Erythroblast (primary cell): ENCODE data around the gene NPR3.

Experiments used
- DNase-seq, 2 experiments: peaks; one replicate each; lab custom pipeline; 2025; lab: John Stamatoyannopoulos, UW
- GATA1 ChIP-seq: IDR thresholded peaks from 2 replicates; pipeline ENCODE4 v1.6.1; 2011; ENCODE audit warnings: low read depth, mild to moderate bottlenecking, control low read depth, low read length, moderate library complexity
- POLR2A ChIP-seq: IDR thresholded peaks from 2 replicates; pipeline ENCODE4 v1.6.1; 2011; ENCODE audit warnings: mild to moderate bottlenecking, low read length

Gene NPR3

DNA sequence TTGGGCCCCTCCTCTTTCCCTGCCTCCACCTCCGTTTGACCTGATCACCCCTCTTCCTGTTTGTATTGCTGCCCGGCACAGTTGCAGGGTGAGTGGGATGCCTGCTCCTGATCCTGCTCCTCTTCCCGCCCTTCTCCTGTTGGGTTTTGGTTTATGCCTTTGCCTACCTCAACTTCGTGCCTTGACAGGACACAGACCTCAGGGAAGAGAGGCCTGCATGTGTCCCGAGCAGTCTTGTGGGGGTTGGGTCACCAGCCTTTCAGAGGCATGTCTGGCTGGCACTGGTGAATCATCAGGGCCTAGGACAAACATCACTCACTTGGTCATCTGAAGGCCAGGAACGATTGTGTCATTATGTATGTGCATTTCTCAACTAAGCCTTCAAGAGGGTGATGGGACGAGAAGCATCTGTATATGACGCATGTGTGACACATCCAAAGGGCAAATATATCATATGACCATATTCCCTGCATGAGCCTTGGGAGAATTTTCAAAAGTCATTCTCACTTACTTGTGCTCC, 56.9 kb downstream of the NPR3 start:
- TF ChIP-seq POLR2A (no peak), GATA1 (no peak)
- DNase-seq, result no peak

DNA sequence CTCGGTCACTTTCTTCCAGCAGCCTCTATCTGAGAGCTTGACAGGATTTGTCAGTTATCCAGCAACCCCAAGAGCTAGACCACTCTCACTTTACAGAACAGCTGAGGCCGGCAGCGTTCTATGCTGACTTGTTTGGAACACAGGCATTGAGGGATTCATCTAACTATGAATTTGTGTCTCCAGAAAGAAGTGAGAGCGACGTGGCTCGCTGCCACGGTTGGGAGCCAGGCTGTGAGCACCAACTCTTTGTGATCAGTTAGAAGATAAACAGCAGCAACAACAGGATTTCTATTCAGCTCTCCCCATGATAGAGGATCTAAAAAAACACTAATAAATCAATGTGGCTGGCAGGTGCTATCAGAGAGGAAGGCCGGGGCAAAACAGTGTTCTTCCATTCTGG, 58.6 kb downstream of the NPR3 start:
- TF ChIP-seq POLR2A (no peak), GATA1 (no peak)

DNA sequence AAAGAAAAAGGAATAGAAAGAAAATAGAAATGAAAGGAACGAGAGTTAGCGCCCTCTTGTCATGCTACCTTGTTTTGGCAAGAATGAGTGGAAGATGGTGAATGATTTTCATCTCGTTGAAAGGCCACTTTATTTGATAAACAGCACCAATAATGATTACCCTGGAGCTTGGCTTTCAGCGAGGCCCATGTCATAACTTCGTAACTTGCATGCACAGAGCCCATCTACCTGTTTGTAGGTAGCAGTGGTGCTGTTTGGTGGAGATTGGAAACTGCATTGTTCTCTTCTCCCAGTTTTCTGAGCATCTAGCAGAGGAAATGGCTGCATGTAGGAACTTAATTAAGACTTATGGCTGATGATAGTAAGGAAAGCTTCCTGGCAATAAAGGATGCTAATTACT, 59.3 kb downstream of the NPR3 start:
- TF ChIP-seq GATA1, result no peak
- no peak for TF ChIP-seq POLR2A
- DNase-seq, result no peak

More for the DNA sequence above, 58.6 kb downstream of the NPR3 start:
- no peak for DNase-seq

DNA sequence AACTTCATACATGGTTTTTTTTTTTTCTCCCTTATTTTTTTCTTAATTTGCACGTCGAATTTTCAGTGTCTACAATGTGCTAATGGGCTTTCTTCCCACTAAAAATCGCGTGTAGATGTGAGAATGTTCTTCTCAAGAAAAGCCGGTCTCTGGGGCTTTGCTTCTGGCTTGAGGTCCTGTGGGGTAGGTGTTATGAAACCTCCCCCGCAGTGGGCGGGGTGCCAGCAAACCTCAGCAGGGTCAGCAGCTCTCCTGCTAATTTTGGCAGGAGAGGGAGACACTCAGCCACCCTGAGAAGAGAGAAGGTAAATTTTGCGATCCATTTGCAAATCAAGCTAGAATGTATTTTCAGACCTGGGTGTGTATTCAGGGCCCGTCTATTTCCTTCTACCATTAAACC, 59.9 kb downstream of the NPR3 start:
- TF ChIP-seq GATA1, result no peak
- TF ChIP-seq POLR2A, result no peak
- DNase-seq, result no peak

DNA sequence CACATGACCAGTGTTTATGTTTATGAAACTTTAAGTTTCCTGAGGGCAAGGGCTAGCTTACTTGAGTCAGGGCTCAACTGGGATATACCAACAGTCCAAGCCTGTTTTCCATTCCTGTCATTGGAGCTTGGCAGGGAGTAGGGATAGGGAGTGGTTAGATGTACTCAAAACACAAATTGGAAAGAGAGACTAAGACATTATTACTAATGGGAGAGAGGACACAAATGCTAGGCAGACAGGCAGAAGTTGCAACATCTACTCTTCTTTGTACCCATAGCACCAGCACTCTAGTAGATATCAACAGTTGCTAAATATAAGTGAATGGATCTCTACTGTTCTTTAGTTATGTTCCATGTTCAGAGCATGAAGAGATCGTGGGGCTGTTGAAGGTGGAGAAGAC, 62.8 kb downstream of the NPR3 start:
- DNase-seq, result no peak
- TF ChIP-seq POLR2A (no peak), GATA1 (no peak)

DNA sequence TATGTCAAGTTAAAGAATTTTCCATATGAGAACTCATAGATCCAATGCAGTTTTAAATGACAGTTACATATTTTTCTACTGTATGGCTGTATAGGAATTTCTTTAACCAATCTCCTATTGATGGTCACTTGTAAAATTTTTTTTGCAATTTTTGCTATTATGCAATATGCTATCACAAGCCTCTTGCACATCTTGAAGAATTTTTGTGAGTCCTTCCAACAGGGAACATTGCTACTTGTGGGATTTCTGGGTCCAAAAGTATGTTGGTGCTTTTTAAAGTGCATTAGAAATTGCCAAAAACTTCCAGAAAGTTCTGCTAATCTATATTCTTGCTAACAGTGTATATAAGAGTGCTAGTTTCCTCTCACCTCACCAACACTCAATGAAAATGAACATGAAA, 65.1 kb downstream of the NPR3 start:
- DNase-seq, result no peak
- no peak for TF ChIP-seq GATA1

DNA sequence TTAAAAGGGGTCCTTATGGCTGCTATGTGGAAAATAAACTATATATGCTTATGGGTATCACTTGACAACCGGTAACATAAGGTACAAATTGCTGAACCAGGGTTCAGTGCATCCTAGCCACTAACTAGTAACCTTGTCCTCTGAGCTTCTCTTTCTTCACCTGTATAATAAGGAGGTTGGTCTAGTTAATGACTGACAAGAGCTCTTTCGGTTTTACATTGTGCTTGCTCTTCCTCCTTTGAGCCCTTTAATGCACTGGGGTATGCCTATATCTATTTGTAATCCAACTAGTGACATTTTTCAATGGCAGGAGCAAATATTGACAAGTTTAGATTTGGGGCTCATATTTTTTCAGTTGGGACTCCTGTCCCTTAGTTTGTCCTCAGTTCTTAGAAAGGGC, 66.1 kb downstream of the NPR3 start:
- no peak for DNase-seq

DNA sequence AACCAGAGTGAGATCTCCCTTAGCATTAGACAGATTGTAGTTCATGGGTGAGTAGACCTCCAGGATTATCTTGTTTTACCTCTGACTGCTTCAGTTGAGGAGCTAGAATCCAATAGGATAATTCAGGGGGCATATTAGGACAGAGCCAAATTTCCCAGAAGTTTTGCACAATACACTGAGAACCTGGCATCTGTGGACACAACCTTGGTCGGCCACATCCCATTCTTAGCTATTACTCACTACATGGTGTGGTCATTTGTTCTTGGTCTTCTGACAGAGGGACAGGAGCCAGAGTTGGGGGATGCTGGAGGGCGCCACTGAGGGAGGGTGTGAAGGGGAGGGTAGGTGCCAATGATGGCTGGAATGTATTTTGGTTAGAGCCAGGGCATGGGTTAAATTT, 66.6 kb downstream of the NPR3 start:
- TF ChIP-seq GATA1 (no peak), POLR2A (no peak)

More for the DNA sequence above, 66.1 kb downstream of the NPR3 start:
- TF ChIP-seq POLR2A (no peak), GATA1 (no peak)

DNA sequence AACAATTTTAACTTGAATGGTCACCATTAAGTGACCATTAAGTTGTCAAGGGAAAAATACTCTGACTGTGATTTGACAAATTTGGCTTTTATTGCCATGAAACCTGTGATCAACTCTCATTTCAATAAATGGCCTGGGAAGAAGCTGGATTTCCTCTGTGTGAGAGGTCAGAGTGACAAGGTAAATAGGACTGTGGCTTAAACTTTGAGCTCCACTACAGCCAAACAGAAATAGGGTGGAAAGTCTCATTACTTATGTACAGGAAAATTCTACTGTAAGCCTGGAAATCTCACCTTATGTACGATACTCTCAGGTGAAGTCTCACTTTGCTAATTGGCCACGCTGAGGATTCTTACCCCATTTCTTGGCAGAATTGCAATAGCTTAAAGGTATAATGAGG, 67.3 kb downstream of the NPR3 start:
- DNase-seq, result no peak
- TF ChIP-seq GATA1 (no peak), POLR2A (no peak)

More for the DNA sequence above, 66.6 kb downstream of the NPR3 start:
- DNase-seq, result no peak

DNA sequence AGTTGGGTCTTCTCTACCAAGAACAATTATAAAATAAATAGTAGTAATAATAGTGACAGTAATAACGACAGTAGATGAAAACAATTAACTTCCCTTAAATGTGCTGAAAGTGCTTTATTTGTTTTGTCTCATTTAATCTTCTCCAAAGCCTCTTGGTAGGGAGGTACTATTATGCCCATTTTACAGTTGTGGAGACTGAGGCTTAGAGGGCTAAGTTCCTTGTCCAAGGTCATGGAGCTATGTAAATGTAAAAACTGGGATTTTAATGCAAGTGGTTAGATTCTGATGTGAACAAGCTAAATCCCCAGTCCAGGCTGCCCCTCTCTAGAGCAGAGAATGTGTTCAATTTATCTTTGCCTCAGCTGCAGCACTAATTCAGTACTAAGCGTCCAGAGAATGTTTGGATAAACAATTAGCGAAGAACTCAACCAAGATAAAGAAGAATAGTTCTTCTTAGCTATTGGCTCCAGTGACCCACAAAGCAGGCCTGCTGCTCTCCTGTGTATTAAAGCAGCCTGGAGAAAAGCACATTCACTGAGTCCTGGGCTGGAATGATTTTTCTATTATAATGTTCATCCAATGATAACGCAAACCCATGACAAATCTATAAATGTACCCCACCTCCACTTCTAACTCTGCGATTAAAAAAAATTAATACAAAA, 68.8 kb downstream of the NPR3 start:
- DNase-seq, result no peak
- no peak for TF ChIP-seq GATA1
- TF ChIP-seq POLR2A, result no peak

DNA sequence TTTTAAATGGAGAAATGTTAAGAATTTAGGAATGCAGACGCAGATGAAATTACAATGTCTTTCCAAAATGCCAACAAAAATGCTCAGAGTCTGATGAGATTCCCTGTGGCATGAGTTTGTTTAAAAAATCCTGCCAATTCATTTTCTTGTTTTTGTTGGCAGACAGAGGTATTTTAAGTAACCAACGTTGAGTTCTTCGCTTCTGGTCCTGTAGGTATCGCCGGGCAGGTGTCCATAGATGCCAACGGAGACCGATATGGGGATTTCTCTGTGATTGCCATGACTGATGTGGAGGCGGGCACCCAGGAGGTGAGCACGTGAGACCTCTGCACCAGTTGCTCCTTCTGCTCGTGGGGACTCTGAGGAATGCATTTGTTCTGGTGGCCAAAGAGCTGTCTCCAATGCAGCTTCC, 69.4 kb downstream of the NPR3 start:
- TF ChIP-seq GATA1, result no peak
- TF ChIP-seq POLR2A, result no peak
- DNase-seq, result no peak

DNA sequence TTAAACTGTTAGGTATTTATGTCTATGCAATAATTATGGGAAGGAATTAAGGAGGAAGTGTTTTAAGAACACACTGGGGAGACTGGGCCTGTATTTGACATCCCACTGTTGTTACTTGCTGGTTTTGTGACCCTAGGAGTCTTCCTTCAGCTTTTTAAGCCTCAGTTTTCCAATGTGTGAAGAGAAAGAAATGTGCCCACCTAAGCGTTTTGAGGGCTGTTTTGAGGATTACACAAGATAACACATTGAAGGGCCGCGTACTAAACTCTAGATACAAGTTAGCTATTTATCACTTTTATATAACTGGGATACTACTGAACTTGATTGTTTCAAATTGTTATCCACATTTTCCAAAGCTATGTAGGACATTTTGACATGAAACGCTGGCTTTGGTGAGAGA, 72.5 kb downstream of the NPR3 start:
- no peak for TF ChIP-seq POLR2A
- no peak for TF ChIP-seq GATA1
- DNase-seq, result no peak

DNA sequence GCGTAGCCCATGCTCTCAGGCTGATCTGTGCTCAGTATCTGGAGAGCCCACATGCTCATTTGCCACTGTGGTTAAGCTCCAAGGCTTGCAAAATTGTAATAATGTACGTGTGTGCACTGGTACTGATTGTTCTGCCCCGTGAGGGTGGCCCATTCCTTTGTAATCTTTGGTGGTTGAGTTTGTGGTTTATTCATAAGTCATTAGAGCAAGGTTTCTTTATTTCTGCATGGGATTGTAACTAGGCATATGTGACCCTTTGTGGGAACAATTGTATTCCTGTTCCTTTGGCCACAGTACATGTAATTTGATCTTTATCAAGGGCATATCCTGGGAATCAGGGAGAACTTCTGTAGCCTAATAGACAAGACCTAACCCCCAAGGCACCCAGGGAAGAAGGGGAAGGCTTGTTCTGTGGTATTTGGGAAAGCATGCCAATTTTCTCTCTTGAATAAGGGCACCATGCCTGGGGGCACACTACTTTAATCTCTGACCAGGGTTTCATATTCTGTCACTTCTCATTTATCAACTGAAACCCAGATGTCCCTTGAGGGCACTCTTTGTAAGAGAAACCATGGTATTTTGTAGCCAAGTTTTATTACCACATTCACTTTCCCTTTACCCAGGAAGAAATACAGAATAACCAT, 74.6 kb downstream of the NPR3 start:
- TF ChIP-seq GATA1 (no peak), POLR2A (no peak)
- DNase-seq, result no peak

DNA sequence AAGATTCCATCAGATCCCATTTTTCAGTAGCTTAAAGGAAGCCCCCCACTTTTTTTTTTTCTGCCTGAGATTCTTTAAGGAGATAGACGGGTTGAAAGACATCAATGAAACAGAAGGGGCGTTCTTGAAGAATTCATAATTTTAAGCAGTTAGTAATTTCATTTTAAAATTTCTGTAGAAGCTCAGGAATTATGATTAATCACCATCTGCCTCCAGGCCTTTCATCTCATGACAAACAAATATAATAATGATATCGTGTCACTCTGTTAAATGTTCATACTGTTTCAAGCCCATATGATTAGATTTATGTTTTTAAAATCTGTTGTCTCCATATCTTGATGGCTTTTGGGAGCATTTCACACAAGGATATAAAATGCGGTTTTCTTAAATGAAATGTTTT, 75.2 kb downstream of the NPR3 start:
- DNase-seq, result no peak
- TF ChIP-seq GATA1 (no peak), POLR2A (no peak)
